GM23248 (cell line): ENCODE data around the gene TCEAL3. TPM values are rescaled to one million over a fixed set of nuclear protein-coding genes. Genes with fewer than 3 reads are reported as not detected.

Experiments used
- DNase-seq: peaks from one replicate; pipeline ENCODE4 v3.0.0-alpha.2; 2015
- H2AFZ ChIP-seq: fragments of 200-600 bp; sonication (generic); 2 replicates; pipeline ENCODE4 v1.6.1; 2016; ENCODE audit warnings: antibody characterized with exemption
- H3F3A ChIP-seq: fragments of 200-600 bp; sonication (generic); 2 replicates; pipeline ENCODE4 v1.6.1; 2016; ENCODE audit warnings: mild to moderate bottlenecking, antibody characterized with exemption, mixed run types; ENCODE audit not compliant: insufficient read depth
- H3K27ac ChIP-seq: fragments of 200-600 bp; sonication (generic); 2 replicates; pipeline ENCODE4 v1.5.1; 2016; ENCODE audit warnings: mild to moderate bottlenecking
- H3K27me3 ChIP-seq: fragments of 200-600 bp; sonication (generic); replicated peaks from 2 replicates; pipeline ENCODE4 v1.6.1; 2016; ENCODE audit warnings: mild to moderate bottlenecking; ENCODE audit not compliant: insufficient read depth
- H3K36me3 ChIP-seq: fragments of 200-600 bp; sonication (generic); 2 replicates; pipeline ENCODE4 v1.6.1; 2016; ENCODE audit warnings: low read depth, mild to moderate bottlenecking
- H3K4me1 ChIP-seq: fragments of 200-600 bp; sonication (generic); 2 replicates; pipeline ENCODE4 v1.6.1; 2016; ENCODE audit warnings: mild to moderate bottlenecking; ENCODE audit not compliant: insufficient read depth
- H3K4me2 ChIP-seq: fragments of 200-600 bp; sonication (generic); one replicate; pipeline ENCODE4 v1.6.1; 2016; ENCODE audit warnings: mild to moderate bottlenecking; ENCODE audit not compliant: unreplicated experiment
- H3K4me3 ChIP-seq: fragments of 200-600 bp; sonication (generic); 2 replicates; pipeline ENCODE4 v1.5.1; 2016; ENCODE audit warnings: mild to moderate bottlenecking
- H3K79me2 ChIP-seq: fragments of 200-600 bp; sonication (generic); 2 replicates; pipeline ENCODE4 v1.6.1; 2016; ENCODE audit warnings: mild to moderate bottlenecking; ENCODE audit not compliant: insufficient read depth
- H3K9ac ChIP-seq: fragments of 200-600 bp; sonication (generic); 2 replicates; pipeline ENCODE4 v1.6.1; 2016; ENCODE audit warnings: mild to moderate bottlenecking
- H3K9me2 ChIP-seq: fragments of 200-600 bp; sonication (generic); 2 replicates; pipeline ENCODE4 v1.6.1; 2016; ENCODE audit warnings: mixed run types, mild to moderate bottlenecking, moderate library complexity; ENCODE audit not compliant: insufficient read depth
- H3K9me3 ChIP-seq: fragments of 200-600 bp; sonication (generic); one replicate; pipeline ENCODE4 v1.6.1; 2017; ENCODE audit warnings: low read depth
- H4K20me1 ChIP-seq: fragments of 200-600 bp; sonication (generic); 2 replicates; pipeline ENCODE4 v1.6.0; 2016; ENCODE audit not compliant: insufficient read depth
- EZH2 ChIP-seq: fragments of 200-600 bp; sonication (generic); IDR thresholded peaks from 2 replicates; pipeline ENCODE4 v1.6.1; 2018; ENCODE audit warnings: antibody characterized with exemption, mild to moderate bottlenecking; ENCODE audit not compliant: insufficient read depth, poor library complexity, severe bottlenecking
- EZH2phosphoT487 ChIP-seq: fragments of 200-600 bp; sonication (generic); IDR thresholded peaks from 2 replicates; pipeline ENCODE4 v1.6.1; 2018; ENCODE audit warnings: antibody characterized with exemption, moderate library complexity, mild to moderate bottlenecking, low read depth; ENCODE audit not compliant: insufficient read depth
- WGBS, 2 experiments: methylation state at CpG; one replicate each; pipeline ENCODE4 v1.1.6; 2015 to 2017; ENCODE audit warnings: low lambda C conversion rate in 2 of 2, low coverage in 1 of 2; ENCODE audit errors: missing lambda C conversion rate in 2 of 2; 5-methylcytosine and 5-hydroxymethylcytosine counted together
- in situ Hi-C: fragments of 300-500 bp; cut with MboI; formaldehyde crosslinking; loops from 2 replicates; pipeline ENCODE4 v1.15.0; 2020
- polyA plus RNA-seq: library from polyadenylated mRNA; unstranded; fragments of >200 nt; fragmentation: Nextera tagmentation; extraction: Ambion mirVana; gene quantifications from 2 replicates; pipeline ENCODE4 v1.2.1, GENCODE V29; 2016
- total RNA-seq: library from RNA; depleted of rRNA; stranded (reverse); fragments of >200 nt; shearing (Covaris generic); gene quantifications from 2 replicates; pipeline ENCODE4 v1.2.3, GENCODE V29; 2014

The TCEAL3 gene
- total and polyA plus RNA-seq, 2 experiments from 2014 or later = 33.4 to 58.1 TPM

GRCh38 chrX:103608306-103608963 lies 672 bp downstream of the TCEAL3 start:
- H3K79me2 ChIP-seq = peaks cover 21% of the 10 kb centered on the region
- peak overlapping the region; percentile 45 for H2AFZ ChIP-seq
- H4K20me1 ChIP-seq = no peaks in the 10 kb centered on the region
- peak overlapping the region; percentile 62 for H3K4me2 ChIP-seq
- 0 to 10% methylated on average over 6 to 18 of the region's 21 CpGs for WGBS, 2 experiments
- H3K4me1 ChIP-seq = peaks cover 12% of the 10 kb centered on the region
- H3K4me3 ChIP-seq = peak overlapping the region; percentile 96
- H3F3A ChIP-seq = peaks cover 21% of the 10 kb centered on the region
- no peaks in the 10 kb centered on the region for H3K27me3 ChIP-seq
- H3K36me3 ChIP-seq = no peaks in the 10 kb centered on the region
- TF ChIP-seq EZH2 (no peak), EZH2phosphoT487 (no peak)
- H3K9me2 ChIP-seq = no peaks in the 10 kb centered on the region
- in situ Hi-C loops = no loop called here
- H3K27ac ChIP-seq = peak overlapping the region; percentile 70
- H3K9ac ChIP-seq = peak overlapping the region; percentile 99
- no peaks in the 10 kb centered on the region for H3K9me3 ChIP-seq
- DNase-seq = peak; percentile 34

GRCh38 chrX:103610282-103610681 lies 2.5 kb downstream of the TCEAL3 start:
- H3K4me2 ChIP-seq = no peak overlapping the region
- H4K20me1 ChIP-seq = no peaks in the 10 kb centered on the region
- H3K4me1 ChIP-seq = peaks cover 19% of the 10 kb centered on the region
- H3K9me3 ChIP-seq = no peaks in the 10 kb centered on the region
- H3K36me3 ChIP-seq = no peaks in the 10 kb centered on the region
- in situ Hi-C loops = no loop called here
- no peaks in the 10 kb centered on the region for H3K27me3 ChIP-seq
- no peak for TF ChIP-seq EZH2
- no peak for TF ChIP-seq EZH2phosphoT487
- H3K27ac ChIP-seq = no peak overlapping the region
- no peak overlapping the region for H3K4me3 ChIP-seq
- H3F3A ChIP-seq = peaks cover 31% of the 10 kb centered on the region
- no peaks in the 10 kb centered on the region for H3K9me2 ChIP-seq
- H3K79me2 ChIP-seq = peaks cover 21% of the 10 kb centered on the region
- H3K9ac ChIP-seq = no peak overlapping the region
- 92 to 93% methylated on average over 1 of the region's 1 CpG for WGBS, 2 experiments
- H2AFZ ChIP-seq = no peak overlapping the region
- no peak for DNase-seq

- Histone ChIP-seq H3K9me3 (no peaks in the 10 kb centered on the region), H3K27ac (no peak overlapping the region), H2AFZ (no peak overlapping the region), H3F3A (peaks cover 40% of the 10 kb centered on the region), H3K9ac (no peak overlapping the region), H4K20me1 (no peaks in the 10 kb centered on the region), H3K4me1 (peaks cover 34% of the 10 kb centered on the region), H3K9me2 (no peaks in the 10 kb centered on the region), H3K79me2 (peaks cover 13% of the 10 kb centered on the region), H3K4me2 (no peak overlapping the region), H3K27me3 (no peaks in the 10 kb centered on the region), H3K36me3 (no peaks in the 10 kb centered on the region), H3K4me3 (no peak overlapping the region)
- no peak for TF ChIP-seq EZH2phosphoT487
- no peak for TF ChIP-seq EZH2
- 80 to 100% methylated on average over 1 of the region's 1 CpG for WGBS, 2 experiments
- in situ Hi-C loops = no loop called here
- DNase-seq = no peak
Observed at GRCh38 chrX:103613362-103613890, 5.7 kb downstream of the TCEAL3 start.

GRCh38 chrX:103614999-103615398 lies 7.2 kb downstream of the TCEAL3 start:
- Histone ChIP-seq H3K27ac (peak overlapping the region; percentile 53), H3K9me3 (no peaks in the 10 kb centered on the region), H2AFZ (no peak overlapping the region), H3K4me3 (no peak overlapping the region), H3K4me2 (peak overlapping the region; percentile 48), H3F3A (peaks cover 40% of the 10 kb centered on the region), H4K20me1 (no peaks in the 10 kb centered on the region), H3K79me2 (peaks cover 16% of the 10 kb centered on the region), H3K9ac (no peak overlapping the region), H3K36me3 (no peaks in the 10 kb centered on the region), H3K27me3 (no peaks in the 10 kb centered on the region), H3K4me1 (peaks cover 34% of the 10 kb centered on the region), H3K9me2 (no peaks in the 10 kb centered on the region)
- in situ Hi-C loops = no loop called here
- 92 to 100% methylated on average over 1 of the region's 1 CpG for WGBS, 2 experiments
- TF ChIP-seq EZH2 (no peak), EZH2phosphoT487 (no peak)
- DNase-seq = peak; percentile 36
